ENCODE measurements around the gene RPTOR. TPM values are rescaled to one million over a fixed set of nuclear protein-coding genes. Genes with fewer than 3 reads are reported as not detected.

Gene RPTOR
- total and polyA plus RNA-seq, 2 donors (not counting 1 experiment from before 2014, with no cell fraction given): 6.7 to 22.8 TPM

GRCh38 chr17:80797741-80798594 lies 253.3 kb downstream of the RPTOR start:
- H3K79me2 ChIP-seq (ENCODE audit: control insufficient read depth, insufficient read depth, low read length): peaks cover 2% of the 10 kb centered on the region
- H3K9ac ChIP-seq (ENCODE audit: insufficient read depth, low read length): no peak overlapping the region
- DNase-seq (ENCODE audit: low read depth in 2 of 2): no peak
- H3K27me3 ChIP-seq (ENCODE audit: control insufficient read depth, insufficient read depth, low read length): no peaks in the 10 kb centered on the region
- H2AFZ ChIP-seq (ENCODE audit: low read length): no peak overlapping the region
- H3K36me3 ChIP-seq (ENCODE audit: control insufficient read depth, insufficient read depth, low read length): peaks cover 1% of the 10 kb centered on the region
- no peak overlapping the region for H3K4me2 ChIP-seq (ENCODE audit: extremely low read depth, insufficient read depth, low read length)
- H3K27ac ChIP-seq (ENCODE audit: insufficient read depth, low read length): no peak overlapping the region
- H3K4me1 ChIP-seq (ENCODE audit: control insufficient read depth, extremely low read depth, insufficient read depth, low read length): peaks cover 29% of the 10 kb centered on the region
- TF ChIP-seq EZH2 (IDR thresholded peaks at IDR 0.05; ENCODE audit: low read length, missing control alignments) (no peak), CTCF (conservative IDR thresholded peaks at IDR 0.05 in 1 of 2, IDR thresholded peaks at IDR 0.05 in 1 of 2; ENCODE audit: low read depth in 1 of 2, low read length in 2 of 2) (no peak)
- no peaks in the 10 kb centered on the region for H3K9me3 ChIP-seq (ENCODE audit: control insufficient read depth, insufficient read depth, low read depth, low read length)
- H3K4me3 ChIP-seq (replicated peaks in 1 of 4; ENCODE audit: control extremely low read depth in 1 of 4, insufficient read depth in 1 of 4, low read depth in 3 of 4, low read length in 4 of 4): no peak overlapping the region
- no peaks in the 10 kb centered on the region for H4K20me1 ChIP-seq (ENCODE audit: control insufficient read depth, extremely low read depth, insufficient read depth, low read length)

GRCh38 chr17:80798595-80799537 lies 254.2 kb downstream of the RPTOR start:
- Histone ChIP-seq H2AFZ (ENCODE audit: low read length) (no peak overlapping the region), H3K4me2 (ENCODE audit: extremely low read depth, insufficient read depth, low read length) (no peak overlapping the region), H3K9ac (ENCODE audit: insufficient read depth, low read length) (no peak overlapping the region), H4K20me1 (ENCODE audit: control insufficient read depth, extremely low read depth, insufficient read depth, low read length) (no peaks in the 10 kb centered on the region), H3K36me3 (ENCODE audit: control insufficient read depth, insufficient read depth, low read length) (peaks cover 1% of the 10 kb centered on the region), H3K9me3 (ENCODE audit: control insufficient read depth, insufficient read depth, low read depth, low read length) (no peaks in the 10 kb centered on the region), H3K4me1 (ENCODE audit: control insufficient read depth, extremely low read depth, insufficient read depth, low read length) (peaks cover 22% of the 10 kb centered on the region), H3K79me2 (ENCODE audit: control insufficient read depth, insufficient read depth, low read length) (no peaks in the 10 kb centered on the region), H3K4me3 (replicated peaks in 1 of 4; ENCODE audit: control extremely low read depth in 1 of 4, insufficient read depth in 1 of 4, low read depth in 3 of 4, low read length in 4 of 4) (no peak overlapping the region), H3K27me3 (ENCODE audit: control insufficient read depth, insufficient read depth, low read length) (no peaks in the 10 kb centered on the region), H3K27ac (ENCODE audit: insufficient read depth, low read length) (no peak overlapping the region)
- DNase-seq (ENCODE audit: low read depth in 2 of 2): no peak
- TF ChIP-seq EZH2 (IDR thresholded peaks at IDR 0.05; ENCODE audit: low read length, missing control alignments) (no peak), CTCF (conservative IDR thresholded peaks at IDR 0.05 in 1 of 2, IDR thresholded peaks at IDR 0.05 in 1 of 2; ENCODE audit: low read depth in 1 of 2, low read length in 2 of 2) (no peak)
